ENCODE data around the gene PARP6.

PARP6 gene

DNA sequence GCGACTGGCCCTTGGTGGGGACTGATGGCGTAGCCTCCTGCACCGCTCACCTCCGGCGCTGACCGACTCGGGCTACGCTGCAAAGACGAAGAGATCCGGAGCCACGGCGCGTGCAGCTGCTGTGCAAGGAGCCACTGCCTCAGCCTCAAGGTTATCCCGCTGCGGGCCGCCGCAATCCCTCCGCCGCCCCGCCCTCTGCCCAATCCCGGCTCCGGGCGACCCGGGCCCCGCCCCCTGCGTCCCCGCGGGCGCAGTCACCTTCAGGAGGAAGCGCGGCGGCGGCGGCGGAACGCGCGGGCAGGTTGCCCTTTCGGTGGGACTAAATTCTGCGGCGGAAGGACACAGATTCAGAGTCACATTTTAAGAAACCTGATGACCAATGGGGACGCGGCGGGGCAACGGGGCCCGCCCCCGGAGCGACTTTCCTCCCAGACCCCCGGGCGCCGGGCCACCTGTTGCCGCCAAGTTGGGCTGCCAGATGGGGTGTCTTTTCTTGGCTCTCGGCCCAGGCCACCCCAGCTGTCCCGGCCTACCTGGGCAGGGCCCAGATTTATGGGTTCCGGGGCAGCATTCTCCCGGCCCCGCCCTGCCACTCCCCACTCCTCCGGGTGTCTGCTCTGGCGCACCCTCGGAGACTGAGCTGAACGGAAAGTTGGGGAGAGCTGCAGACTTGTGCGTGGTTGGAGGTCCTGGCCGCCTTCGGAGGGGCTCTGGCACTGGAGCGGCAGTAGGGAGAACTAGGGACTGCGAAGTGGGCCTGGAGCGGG lies 41.1 kb downstream of the PARP6 start, which contains the start of gene PKM:
TSS of gene PKM (minus strand) at position 125 of the 767 bp plus-strand sequence. CDS start 12,093 bp downstream, outside the sequence.
- DNase-seq = peak; percentile 83 to 98 (median 85)

DNA sequence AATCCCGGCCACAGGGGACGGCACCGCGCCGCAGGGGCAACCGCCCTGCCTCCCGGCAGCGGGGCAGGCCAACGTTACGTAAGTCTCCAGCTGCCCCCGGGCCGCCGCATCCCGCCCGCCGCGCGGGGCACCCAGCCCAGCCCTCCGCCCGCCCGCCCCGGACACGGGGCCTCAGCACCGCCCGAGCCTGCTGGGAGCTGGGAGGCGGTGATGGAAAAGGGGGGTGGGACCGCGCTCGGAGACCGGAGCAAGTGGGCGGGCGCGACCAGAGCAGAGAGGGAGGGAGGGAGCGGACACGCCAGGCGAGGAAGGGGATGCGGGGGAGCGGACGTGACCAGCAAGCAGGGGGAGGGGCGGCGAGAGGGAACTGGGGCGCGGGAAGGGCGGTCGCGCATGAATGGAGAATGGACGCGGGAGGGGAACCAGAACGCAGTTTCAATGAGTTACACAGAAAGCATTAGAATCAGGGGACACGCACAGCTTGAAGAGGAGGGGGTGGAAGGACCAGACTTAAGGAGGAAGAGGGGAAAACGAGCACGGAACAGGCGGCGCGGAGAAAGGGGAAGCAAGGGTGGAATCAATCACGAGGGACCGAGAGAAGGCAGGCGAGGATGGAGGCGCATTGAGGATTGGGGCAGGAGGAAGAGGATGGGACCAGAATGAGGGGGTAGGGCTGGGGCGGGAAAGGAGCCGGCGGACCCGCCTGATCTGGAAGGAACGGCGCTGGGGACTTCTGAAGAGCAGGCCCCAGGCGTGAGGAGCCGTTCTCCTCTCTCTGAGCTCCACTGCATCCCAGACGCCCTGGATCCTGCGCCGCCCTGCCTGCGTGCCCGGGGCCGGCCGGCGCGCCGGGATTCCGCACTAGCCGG lies 41.9 kb downstream of the PARP6 start:
- peak; percentile 48 to 82 (median 50) for DNase-seq

DNA sequence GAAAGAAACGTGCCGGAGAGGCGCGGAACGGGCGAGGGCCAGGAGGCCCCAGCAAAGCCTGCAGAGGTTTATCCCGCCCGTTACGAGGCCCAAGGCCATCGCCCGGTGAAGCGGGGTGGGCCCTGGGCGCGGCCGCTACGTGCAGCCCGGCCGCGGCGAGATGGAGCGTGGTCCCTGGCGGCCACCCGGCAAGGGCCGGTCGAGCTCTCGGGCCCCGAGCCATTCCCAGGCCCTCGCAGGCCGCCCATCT lies 42.5 kb downstream of the PARP6 start:
- DNase-seq = peak in 1 of 5 donors; percentile 4

DNA sequence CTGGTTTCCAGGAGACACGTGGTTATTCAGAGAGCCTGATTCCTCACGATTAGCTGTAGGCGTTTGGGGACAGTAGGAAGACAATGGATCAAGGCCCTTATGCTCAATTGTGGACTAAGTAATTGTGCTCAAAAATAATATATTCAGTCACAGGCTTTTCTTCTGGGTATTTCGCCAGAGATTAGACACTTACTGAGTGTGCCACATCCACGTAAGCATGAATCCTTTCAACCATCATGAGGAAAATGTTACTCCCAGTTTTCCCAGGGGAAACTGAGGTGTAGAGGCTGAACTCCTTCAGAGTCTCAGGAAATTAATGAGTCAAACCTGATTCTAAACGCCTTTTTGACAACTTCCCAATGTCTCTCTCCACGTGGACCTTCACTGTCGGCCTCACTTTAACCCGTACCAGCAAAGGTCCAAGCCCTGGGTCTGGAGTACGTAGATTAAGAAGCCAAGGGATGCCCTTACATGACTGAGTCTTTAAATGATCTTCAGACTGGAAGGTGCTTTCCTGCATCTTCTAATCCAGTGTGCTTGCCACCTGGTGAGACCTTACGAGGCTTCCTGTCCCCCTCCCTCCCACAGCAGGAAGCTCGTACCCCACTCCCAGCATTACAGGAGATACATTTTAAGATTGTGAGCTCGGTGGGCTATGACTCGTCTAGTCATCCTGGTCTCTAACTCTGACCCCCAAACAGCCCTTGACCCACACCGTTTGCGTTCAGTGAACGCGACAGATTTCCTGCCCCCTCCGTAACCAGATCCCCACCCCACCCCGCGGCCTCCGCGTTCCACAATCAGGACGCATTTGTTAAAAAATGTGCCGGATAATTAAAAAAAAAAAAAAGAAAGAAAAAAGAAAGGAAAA lies 43.0 kb downstream of the PARP6 start:
- DNase-seq = peak; percentile 16 to 61 (median 32)

DNA sequence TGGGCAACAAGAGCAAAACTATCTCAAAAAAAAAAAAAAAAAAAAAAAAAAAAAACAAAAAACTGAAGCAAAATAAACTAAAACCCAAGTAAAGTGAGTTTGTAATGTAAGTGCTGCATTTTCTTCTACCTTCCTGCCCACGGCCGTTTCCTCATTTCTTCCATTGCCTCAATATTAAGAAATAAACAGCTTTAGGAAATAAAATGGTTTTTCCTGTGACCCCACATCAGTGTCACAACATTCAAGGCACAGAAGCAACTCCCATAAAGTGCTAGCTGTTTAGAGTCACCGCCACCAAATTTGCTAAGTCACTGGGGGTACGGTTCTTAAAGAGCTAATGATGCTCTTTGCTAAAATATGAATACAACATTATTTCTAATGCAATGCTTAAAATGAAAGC lies 44.6 kb downstream of the PARP6 start:
- no peak for DNase-seq

DNA sequence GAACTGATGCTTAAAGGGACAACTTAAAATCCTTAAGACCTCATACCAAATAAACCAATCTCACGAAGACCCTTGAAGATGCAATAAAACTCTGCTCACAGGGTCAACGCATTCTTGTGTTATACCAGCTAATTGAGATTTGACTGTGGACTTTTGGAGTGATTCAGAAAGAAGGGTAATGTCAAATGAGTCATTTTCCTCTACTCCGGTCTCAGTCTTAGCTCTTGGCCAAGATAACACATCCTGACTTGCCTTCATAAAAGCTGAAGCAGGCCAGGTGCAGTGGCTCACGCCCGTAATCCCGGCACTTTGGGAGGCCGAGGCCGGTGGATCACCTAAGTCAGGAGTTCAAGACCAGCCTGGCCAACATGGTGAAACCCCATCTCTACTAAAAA lies 45.2 kb downstream of the PARP6 start:
- DNase-seq = peak in 1 of 5 donors; percentile 84

DNA sequence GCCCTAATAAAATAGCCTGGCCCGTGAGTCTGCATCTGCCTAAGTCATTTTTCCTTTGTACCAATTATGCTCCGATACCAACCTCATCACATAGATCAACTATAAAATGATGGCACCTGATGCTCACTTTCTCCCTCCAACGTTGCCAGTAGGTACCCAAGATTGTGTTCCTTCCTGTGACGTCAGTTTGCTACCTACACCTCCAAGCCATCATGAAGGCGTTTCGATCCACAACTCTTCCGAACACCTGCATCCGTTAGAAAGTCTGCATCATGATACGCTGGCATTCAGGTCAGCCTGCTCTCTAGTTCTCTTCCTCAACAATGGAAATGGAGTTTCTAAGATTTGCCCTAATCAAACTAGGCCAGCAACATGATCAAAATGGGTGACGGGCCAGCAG lies 49.1 kb downstream of the PARP6 start:
- DNase-seq = no peak

DNA sequence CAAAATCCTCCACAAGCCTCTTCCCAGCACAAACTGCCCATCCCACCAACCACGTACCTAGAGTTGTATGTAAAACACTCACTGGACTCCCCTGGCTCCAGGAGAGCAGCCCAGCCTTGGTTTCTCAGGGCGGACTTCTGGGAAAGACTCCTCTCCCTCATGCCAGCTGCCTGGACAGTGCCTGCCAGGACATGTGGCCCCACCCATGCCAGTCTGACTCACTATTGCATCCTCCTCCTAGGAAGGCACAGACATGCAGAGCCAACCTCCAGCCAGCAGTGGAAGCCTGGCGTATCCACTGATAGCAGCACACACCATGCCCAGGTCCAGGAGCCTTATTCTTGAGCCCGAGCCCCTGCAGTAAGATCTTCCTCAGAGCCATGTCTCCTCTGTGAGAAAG lies 50.0 kb downstream of the PARP6 start:
- DNase-seq = no peak

DNA sequence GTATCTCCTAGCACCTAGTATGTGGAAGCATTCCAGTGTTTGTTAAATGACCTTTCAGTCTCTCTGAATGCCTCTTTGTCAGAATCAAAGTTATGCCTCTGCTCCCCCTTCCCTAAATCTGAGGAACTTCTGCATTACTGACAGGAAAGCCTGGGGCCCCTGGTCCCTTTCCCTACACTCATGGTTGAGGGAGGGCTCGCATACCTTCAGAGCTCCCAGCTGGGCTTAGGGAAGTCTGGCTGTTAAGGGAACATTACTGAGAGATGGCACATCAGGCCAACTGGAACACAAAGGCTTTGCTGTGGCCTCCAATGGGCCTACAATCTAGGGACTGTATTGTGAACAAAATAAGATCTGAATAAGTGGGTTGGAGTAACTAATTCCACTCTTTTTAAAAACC lies 51.7 kb downstream of the PARP6 start:
- DNase-seq = no peak

DNA sequence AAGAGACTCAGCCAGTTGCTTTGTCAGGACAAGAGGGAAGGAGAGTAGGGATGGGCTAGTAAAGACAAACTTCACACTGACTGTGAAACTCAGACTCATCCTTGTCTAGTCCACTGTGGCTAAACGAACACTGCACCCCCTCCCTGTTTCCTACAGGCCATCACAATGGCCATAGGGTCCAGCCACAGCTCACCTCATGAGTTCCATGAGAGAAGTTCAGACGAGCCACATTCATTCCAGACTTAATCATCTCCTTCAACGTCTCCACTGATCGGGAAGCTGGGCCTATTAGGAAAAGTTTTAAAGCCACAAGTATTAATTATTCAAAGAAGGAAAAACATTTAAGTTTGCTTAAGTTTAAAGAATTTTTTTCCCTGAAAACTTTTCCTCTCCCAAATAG lies 55.1 kb downstream of the PARP6 start:
- no peak for DNase-seq

DNA sequence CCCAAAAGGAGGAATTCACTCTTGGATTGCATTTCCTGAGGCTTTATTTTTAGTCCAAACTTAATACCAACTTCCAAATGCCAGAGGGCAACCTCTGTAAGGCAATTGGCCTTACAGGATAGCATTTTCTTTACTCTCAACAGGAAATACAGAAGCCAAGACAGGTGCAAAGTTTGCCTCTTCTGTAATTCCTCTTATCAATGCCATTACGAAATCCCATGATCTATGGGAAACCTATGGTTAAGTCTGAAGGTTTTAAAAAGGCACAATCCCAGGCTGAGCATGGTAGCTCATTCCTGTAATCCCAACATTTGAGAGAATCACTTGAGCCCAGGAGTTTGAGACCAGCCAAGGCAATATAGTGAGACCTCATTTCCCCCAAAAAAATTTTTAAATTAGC lies 56.3 kb downstream of the PARP6 start:
- no peak for DNase-seq

DNA sequence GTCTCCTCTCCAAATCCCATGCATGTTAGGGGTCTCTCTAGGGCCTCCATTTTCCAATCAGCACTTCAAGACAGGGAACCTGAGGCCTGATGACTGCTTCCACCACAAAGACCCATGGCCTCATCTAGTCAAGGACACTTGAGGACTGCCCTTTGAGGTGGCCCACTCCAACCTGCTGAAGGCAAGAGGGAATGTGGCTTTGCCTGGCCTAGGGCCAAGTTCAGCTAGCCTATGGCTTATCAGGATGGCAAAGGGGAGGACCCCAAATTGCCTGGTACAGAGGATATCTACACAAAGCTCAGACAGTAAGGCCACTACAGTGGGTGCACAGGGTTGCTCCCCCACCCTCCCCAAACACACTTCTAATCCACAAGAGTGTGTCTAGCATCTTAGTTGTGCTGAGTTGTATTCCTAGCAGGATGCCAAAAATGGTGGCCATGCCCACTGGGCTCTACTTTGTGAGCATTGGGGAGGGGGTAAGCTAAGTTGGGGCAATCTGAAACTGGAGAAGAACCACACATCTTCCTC lies 64.7 kb downstream of the PARP6 start:
- no peak for DNase-seq

DNA sequence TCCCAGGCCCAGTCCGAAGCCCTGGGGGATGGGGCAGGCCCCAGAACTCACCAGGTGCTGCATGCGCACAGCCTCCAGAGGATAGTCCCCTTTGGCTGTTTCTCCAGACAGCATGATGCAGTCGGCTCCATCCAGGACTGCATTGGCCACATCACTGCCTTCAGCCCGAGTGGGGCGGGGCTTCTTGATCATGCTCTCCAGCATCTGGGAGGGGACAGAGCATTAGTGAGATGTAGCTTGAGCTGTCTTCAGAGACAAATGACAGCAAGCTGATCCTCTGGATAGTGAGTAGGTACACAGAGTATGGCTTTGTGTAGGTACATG lies 65.7 kb downstream of the PARP6 start:
- no peak for DNase-seq

DNA sequence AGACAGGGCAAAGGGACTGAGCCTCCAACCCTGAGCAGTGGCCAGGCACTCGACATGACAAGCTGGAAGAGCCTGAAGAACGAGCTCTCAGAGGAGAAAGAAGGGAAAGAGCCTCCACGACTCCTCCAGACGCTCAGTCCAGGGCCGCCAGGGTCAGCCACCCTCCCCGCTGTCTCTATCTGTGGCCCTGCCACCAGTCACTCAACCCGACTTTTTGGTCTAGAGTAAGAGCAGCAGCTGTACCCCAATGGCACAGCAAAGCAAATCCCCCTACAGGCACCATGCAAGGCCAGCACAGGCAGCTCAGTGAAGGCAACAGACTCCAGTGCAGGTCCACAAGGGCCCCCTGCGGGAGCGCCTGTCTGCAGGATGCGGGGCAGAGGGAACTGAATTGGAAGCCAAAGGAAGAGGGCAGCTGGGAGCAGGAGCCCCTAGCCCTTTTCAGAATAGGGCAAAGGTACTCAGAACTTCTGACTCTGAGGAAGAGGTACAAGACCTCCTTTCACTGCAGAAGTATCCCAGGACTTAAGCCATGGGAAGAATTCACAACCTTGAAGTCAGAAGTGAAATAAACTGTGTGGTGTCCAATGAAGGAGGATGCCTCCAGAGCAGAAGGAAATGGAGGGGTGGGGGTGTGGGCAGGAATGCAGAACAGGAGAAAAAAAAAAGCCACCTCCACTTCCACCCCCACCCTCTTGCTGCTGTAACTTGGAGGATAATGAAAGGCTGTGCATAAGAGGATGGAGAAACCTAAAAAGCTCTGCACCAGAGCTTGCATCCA lies 66.3 kb downstream of the PARP6 start:
- DNase-seq = no peak

DNA sequence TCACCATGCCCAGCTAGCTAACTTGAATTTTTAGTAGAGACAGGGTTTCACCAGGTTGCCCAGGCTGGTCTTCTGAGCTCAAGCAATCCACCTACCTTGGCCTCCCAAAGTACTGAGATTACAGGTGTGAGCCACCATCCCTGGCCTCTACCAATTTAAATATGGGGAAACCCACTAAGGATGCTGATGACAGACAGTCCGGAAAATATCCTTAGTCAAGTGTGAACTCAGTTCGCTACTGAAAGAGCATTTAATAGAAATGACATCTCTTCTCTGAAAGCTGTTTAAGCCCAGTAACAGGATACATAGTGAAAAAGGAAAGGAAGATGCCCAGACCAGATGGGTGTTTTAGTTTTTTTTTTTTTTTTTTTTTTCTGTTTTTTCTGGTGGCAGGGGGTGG lies 67.1 kb downstream of the PARP6 start:
- no peak for DNase-seq

DNA sequence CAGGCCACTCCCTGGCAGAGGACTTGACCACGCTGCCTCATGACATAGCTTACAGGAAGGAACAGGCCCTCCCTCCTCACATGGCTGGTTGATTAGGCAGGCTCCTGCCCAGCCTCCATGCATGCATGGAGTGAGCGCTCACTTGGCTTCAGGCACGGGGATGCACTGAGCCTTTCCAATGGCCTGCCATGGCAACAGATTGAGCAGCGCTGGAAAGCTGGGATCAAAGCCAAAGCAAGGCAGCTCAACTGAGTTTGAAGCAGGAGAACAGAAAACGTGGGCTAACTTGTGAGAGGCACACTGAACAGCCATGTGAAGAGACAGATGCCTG lies 68.9 kb downstream of the PARP6 start:
- no peak for DNase-seq

DNA sequence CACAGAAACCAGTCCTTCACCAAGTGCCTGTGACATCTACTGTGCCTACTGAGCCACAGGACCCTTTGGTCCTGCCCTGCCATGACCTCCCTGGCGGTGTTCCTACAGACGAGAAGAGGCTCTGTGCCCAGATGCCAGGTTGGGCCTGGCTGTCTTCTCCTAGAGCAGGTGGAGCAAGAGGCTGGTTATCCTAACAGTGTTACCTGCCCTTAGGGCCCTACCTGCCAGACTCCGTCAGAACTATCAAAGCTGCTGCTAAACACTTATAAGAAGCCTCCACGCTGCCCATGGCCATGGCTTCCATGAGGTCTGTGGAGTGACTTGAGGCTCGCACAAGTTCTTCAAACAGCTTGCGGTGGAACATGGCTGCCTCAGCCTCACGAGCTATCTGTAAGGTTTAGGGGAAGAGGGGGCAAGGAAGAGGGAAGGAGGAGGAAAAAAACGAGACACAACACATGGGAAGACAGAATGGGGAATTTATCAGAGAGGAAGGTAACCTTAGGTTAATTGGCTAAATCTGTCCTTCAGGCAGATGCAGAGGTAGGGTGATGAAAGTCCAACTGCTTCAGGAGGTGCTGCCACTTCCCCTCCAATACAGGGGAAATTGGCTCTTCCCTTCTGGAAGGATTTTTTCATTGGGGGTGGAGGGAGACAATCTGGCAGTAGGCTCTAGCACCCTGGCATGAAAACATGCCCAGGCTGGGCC lies 69.4 kb downstream of the PARP6 start:
- DNase-seq = no peak

DNA sequence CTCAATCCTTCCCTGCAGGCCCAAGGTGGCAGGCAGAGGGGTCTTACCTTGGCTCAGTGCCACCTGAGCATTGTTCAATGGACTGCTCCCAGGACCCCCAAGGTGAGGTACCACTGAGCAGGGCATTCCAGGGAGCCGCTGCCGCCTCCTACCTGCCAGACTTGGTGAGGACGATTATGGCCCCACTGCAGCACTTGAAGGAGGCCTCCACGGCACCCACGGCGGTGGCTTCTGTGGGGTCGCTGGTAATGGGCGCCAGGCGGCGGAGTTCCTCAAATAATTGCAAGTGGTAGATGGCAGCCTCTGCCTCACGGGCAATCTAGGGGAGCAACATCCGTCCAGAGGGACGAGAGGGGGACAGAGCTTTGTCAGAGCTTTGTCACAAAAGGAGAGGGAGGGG lies 70.1 kb downstream of the PARP6 start:
- no peak for DNase-seq

DNA sequence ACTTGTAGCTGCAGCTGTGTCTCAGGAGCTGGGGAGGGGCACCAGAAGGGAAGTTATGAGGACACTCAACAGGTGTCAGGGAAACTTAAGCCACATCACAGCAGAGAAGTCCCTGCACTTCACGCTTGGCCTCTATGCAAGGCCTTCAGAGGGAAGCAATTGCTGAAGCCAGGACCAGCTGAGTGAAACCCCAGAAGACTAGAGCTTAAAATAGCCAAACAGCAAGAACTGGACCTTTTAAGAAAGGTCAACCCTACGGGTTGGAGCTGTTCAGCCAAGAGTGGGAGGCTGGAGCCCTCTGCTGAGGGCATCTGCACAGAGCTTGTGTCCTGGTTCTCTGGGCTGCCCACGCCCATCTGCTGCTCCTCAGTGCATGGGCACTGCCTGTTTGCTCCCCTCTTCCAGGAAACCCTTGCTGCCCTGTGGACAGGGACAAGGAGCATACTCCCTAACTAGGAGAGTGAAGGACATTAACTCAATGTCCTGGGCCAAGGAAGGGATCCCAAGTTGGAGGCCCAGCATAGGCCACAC lies 70.9 kb downstream of the PARP6 start:
- no peak for DNase-seq

DNA sequence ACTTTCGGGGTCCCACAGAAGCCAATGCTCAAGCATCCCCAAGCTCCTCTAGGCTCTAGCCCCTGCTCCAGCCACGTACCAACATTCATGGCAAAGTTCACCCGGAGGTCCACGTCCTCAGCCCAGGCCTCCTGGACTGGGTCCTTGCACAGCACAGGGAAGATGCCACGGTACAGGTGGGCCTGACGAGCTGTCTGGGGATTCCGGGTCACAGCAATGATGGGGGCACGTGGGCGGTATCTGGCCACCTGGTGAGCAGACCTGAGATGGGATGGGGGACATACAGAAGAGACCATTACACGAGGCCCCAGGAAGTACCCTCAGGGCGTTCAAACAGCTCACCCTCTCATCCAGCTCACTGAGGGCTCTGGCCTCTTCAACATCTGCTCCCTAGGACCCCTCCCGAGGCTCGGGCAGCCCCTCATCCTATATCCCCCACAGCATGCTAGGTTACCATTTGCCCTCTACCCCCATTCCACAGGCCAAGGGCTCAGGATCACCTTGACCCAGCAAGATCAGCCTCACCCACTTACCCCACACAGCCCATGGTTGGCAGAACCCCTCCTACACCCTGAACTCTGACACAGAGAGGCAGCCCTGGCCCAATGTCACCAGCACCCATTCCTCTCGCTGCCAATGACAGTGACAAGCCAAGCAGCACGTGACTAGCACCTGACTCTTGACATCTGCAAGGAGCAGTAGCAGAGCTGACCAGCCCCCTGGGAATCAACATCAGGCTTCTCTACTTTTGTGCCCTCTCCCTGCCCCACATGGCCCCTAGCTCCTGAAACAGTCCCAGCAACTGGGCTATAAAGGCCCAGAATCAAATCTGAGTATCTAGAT lies 71.7 kb downstream of the PARP6 start:
- no peak for DNase-seq

Data from T-helper 1 cell (primary cell).